Smooth muscle cell (in vitro differentiated cells): ENCODE measurements around the gene TBC1D1. TPM values are rescaled to one million over a fixed set of nuclear protein-coding genes. Genes with fewer than 3 reads are reported as not detected.

Experiments used
- DNase-seq: peaks from one replicate; lab custom pipeline; 2025; ENCODE audit not compliant: unreplicated experiment; lab: John Stamatoyannopoulos, UW
- H2AFZ ChIP-seq: fragments of 200-600 bp; sonication (generic); 2 replicates; pipeline ENCODE4 v1.6.0; 2016; ENCODE audit warnings: antibody characterized with exemption, low read depth, mild to moderate bottlenecking
- H3F3A ChIP-seq: fragments of 200-600 bp; sonication (generic); 2 replicates; pipeline ENCODE4 v1.6.0; 2017; ENCODE audit warnings: antibody characterized with exemption, low read depth
- H3K27ac ChIP-seq: fragments of 200-600 bp; sonication (generic); 2 replicates; pipeline ENCODE4 v1.5.1; 2016; ENCODE audit warnings: low read depth, mild to moderate bottlenecking
- H3K27me3 ChIP-seq: fragments of 200-600 bp; sonication (generic); 2 replicates; pipeline ENCODE4 v1.6.1; 2016; ENCODE audit warnings: low read depth, mild to moderate bottlenecking
- H3K36me3 ChIP-seq: fragments of 200-600 bp; sonication (generic); 2 replicates; pipeline ENCODE4 v1.5.1; 2016; ENCODE audit warnings: low read depth
- H3K4me1 ChIP-seq: fragments of 200-600 bp; sonication (generic); 2 replicates; pipeline ENCODE4 v1.5.1; 2016; ENCODE audit warnings: low read depth
- H3K4me2 ChIP-seq: fragments of 200-600 bp; sonication (generic); 2 replicates; pipeline ENCODE4 v1.6.0; 2016; ENCODE audit warnings: mild to moderate bottlenecking
- H3K4me3 ChIP-seq: fragments of 200-600 bp; sonication (generic); 2 replicates; pipeline ENCODE4 v1.5.1; 2016; ENCODE audit warnings: mild to moderate bottlenecking
- H3K79me2 ChIP-seq: fragments of 200-600 bp; sonication (generic); 2 replicates; pipeline ENCODE4 v1.6.0; 2016; ENCODE audit warnings: low read depth, mild to moderate bottlenecking
- H3K9ac ChIP-seq: fragments of 200-600 bp; sonication (generic); 2 replicates; pipeline ENCODE4 v1.6.0; 2016; ENCODE audit warnings: low read depth
- H3K9me3 ChIP-seq: fragments of 200-600 bp; sonication (generic); replicated peaks from 2 replicates; pipeline ENCODE4 v1.5.1; 2016; ENCODE audit warnings: low read depth
- H4K20me1 ChIP-seq: fragments of 200-600 bp; sonication (generic); 2 replicates; pipeline ENCODE4 v1.6.0; 2016; ENCODE audit warnings: low read depth
- CTCF ChIP-seq: fragments of 200-600 bp; sonication (generic); IDR thresholded peaks from 2 replicates; pipeline ENCODE4 v1.5.1; 2017; ENCODE audit warnings: borderline replicate concordance, mild to moderate bottlenecking, antibody characterized with exemption; ENCODE audit not compliant: insufficient read depth, poor library complexity, severe bottlenecking
- WGBS: methylation state at CpG from one replicate; pipeline ENCODE4 v1.1.7; 2016; ENCODE audit warnings: low lambda C conversion rate; 5-methylcytosine and 5-hydroxymethylcytosine counted together
- polyA plus RNA-seq: library from polyadenylated mRNA; unstranded; fragments of >200 nt; fragmentation: Nextera tagmentation; extraction: Ambion mirVana; gene quantifications from 2 replicates; pipeline ENCODE4 v1.2.1, GENCODE V29; 2016
- total RNA-seq: library from RNA; depleted of rRNA; stranded (reverse); fragments of >200 nt; gene quantifications from 2 replicates; pipeline ENCODE4 v1.2.3, GENCODE V29; 2014

Gene TBC1D1
- total and polyA plus RNA-seq, 2 experiments from 2014 or later, result 81.5 to 117 TPM

GRCh38 chr4:38154681-38155588, 264.1 kb downstream of the TBC1D1 start:
- DNase-seq, result no peak
- Histone ChIP-seq H3K4me2 (no peak overlapping the region), H3K79me2 (no peaks in the 10 kb centered on the region), H3F3A (peaks cover 12% of the 10 kb centered on the region), H3K4me3 (no peak overlapping the region), H3K9me3 (no peaks in the 10 kb centered on the region), H4K20me1 (no peaks in the 10 kb centered on the region), H3K36me3 (no peaks in the 10 kb centered on the region), H3K4me1 (peaks cover 7% of the 10 kb centered on the region), H3K9ac (no peak overlapping the region), H3K27me3 (no peaks in the 10 kb centered on the region), H2AFZ (no peak overlapping the region), H3K27ac (no peak overlapping the region)
- TF ChIP-seq CTCF, result no peak
- WGBS, result 82% methylated on average over 17 of the region's 17 CpGs

- H2AFZ ChIP-seq, result no peak overlapping the region
- H3K4me2 ChIP-seq, result no peak overlapping the region
- WGBS, result over 99% methylated on average over 6 of the region's 7 CpGs
- no peak for TF ChIP-seq CTCF
- H3K27ac ChIP-seq, result no peak overlapping the region
- no peak for DNase-seq
- H4K20me1 ChIP-seq, result no peaks in the 10 kb centered on the region
- no peak overlapping the region for H3K9ac ChIP-seq
- H3K79me2 ChIP-seq, result no peaks in the 10 kb centered on the region
- H3K36me3 ChIP-seq, result no peaks in the 10 kb centered on the region
- peaks cover 9% of the 10 kb centered on the region for H3K4me1 ChIP-seq
- H3K9me3 ChIP-seq, result no peaks in the 10 kb centered on the region
- peaks cover 12% of the 10 kb centered on the region for H3F3A ChIP-seq
- H3K4me3 ChIP-seq, result no peak overlapping the region
- H3K27me3 ChIP-seq, result no peaks in the 10 kb centered on the region
These were observed 264.9 kb downstream of the TBC1D1 start for GRCh38 chr4:38155589-38156294.

- no peak for DNase-seq
- Histone ChIP-seq H3K27me3 (no peaks in the 10 kb centered on the region), H3K4me2 (no peak overlapping the region), H3F3A (no peaks in the 10 kb centered on the region), H3K4me1 (peaks cover 8% of the 10 kb centered on the region), H3K27ac (no peak overlapping the region), H3K4me3 (no peak overlapping the region), H2AFZ (no peak overlapping the region), H3K36me3 (no peaks in the 10 kb centered on the region), H3K9me3 (no peaks in the 10 kb centered on the region), H3K79me2 (no peaks in the 10 kb centered on the region), H3K9ac (no peak overlapping the region), H4K20me1 (no peaks in the 10 kb centered on the region)
- TF ChIP-seq CTCF, result no peak
- 73% methylated on average over 1 of the region's 1 CpG for WGBS
These were observed 266.7 kb downstream of the TBC1D1 start for GRCh38 chr4:38157592-38157991.
